Tibial nerve (tissue), 3 donors: ENCODE measurements around the gene ZCCHC7.

Source experiments
- POLR2A ChIP-seq, 2 donors: fragments of 450-650 bp; IDR thresholded peaks; one replicate each; pipeline ENCODE4 v1.6.1; 2017; ENCODE audit warnings: antibody characterized with exemption in 2 of 2, mild to moderate bottlenecking in 2 of 2, moderate library complexity in 2 of 2
- TF ChIP-seq, protein P1 (sequence below), 5 experiments: fragments of 200-600 bp in 3 of 5; fragments of 450-650 bp in 2 of 5; sonication (generic) in 3 of 5; IDR thresholded peaks; one replicate each; pipeline ENCODE4 v1.5.1; 2016 to 2019; ENCODE audit warnings: antibody characterized with exemption in 5 of 5, mild to moderate bottlenecking in 3 of 5, moderate library complexity in 2 of 5

DNA sequence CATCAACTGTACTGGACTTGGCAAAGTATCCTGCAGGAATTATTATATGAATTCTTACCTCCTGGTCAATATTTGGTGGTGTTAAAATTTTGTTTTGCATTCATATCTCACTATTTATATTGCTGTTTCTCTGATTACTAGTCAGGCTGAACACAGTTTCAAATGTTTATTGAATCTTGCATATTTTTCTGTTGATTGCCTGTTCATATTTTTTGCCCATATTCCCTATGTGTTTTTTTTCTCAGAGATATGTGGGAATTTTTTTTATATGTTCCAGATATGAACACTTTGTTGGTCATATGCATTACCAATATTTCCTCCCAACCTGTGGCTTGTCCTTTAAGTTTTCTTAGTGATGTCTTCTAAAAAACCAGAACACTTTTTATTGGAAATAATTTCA lies 153.2 kb downstream of the ZCCHC7 start:
- TF ChIP-seq, protein P1, sequence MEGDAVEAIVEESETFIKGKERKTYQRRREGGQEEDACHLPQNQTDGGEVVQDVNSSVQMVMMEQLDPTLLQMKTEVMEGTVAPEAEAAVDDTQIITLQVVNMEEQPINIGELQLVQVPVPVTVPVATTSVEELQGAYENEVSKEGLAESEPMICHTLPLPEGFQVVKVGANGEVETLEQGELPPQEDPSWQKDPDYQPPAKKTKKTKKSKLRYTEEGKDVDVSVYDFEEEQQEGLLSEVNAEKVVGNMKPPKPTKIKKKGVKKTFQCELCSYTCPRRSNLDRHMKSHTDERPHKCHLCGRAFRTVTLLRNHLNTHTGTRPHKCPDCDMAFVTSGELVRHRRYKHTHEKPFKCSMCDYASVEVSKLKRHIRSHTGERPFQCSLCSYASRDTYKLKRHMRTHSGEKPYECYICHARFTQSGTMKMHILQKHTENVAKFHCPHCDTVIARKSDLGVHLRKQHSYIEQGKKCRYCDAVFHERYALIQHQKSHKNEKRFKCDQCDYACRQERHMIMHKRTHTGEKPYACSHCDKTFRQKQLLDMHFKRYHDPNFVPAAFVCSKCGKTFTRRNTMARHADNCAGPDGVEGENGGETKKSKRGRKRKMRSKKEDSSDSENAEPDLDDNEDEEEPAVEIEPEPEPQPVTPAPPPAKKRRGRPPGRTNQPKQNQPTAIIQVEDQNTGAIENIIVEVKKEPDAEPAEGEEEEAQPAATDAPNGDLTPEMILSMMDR (IDR thresholded peaks at IDR 0.05), result no peak
- TF ChIP-seq POLR2A (IDR thresholded peaks at IDR 0.05), result no peak
